ENCODE results near the gene NISCH.

NISCH gene

DNA sequence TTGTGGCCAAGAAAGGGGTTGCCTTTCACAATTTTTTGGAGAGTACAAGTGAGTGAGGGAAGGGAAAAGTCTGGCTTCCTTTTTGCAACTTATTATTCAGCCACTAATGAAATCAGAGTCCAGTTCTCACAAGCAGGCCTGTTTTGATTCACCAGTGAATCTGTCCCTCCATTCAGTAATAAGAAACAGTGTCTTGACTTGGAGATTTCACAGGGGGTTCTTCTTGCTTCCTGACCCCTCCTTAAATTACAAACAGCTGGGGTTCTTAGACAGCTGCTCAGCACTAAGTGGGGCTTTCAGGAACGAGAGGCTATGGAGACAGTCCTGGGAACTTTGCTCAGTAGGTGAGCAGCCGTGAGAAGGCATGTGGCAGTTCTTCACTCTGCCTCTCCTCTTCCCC lies 35.0 kb upstream of the NISCH start:
- POLR2A ChIA-PET (ENCODE audit: low non-redundant PET): no interaction called here
- TF ChIP-seq, protein P1, sequence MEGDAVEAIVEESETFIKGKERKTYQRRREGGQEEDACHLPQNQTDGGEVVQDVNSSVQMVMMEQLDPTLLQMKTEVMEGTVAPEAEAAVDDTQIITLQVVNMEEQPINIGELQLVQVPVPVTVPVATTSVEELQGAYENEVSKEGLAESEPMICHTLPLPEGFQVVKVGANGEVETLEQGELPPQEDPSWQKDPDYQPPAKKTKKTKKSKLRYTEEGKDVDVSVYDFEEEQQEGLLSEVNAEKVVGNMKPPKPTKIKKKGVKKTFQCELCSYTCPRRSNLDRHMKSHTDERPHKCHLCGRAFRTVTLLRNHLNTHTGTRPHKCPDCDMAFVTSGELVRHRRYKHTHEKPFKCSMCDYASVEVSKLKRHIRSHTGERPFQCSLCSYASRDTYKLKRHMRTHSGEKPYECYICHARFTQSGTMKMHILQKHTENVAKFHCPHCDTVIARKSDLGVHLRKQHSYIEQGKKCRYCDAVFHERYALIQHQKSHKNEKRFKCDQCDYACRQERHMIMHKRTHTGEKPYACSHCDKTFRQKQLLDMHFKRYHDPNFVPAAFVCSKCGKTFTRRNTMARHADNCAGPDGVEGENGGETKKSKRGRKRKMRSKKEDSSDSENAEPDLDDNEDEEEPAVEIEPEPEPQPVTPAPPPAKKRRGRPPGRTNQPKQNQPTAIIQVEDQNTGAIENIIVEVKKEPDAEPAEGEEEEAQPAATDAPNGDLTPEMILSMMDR (conservative IDR thresholded peaks at IDR 0.05; ENCODE audit: low read depth): no peak
- DNase-seq (ENCODE audit: low spot score): no peak
- CTCF ChIA-PET: no interaction called here
- H3K27ac ChIP-seq: no peak overlapping the region

- TF ChIP-seq, protein P1 (conservative IDR thresholded peaks at IDR 0.05; ENCODE audit: low read depth): no peak
- no peak for DNase-seq (ENCODE audit: low spot score)
- no peak overlapping the region for H3K27ac ChIP-seq
- CTCF ChIA-PET: no interaction called here
- POLR2A ChIA-PET (ENCODE audit: low non-redundant PET): no interaction called here
Measured at GRCh38 chr3:52422669-52423068, 32.7 kb upstream of the NISCH start.

- TF ChIP-seq, protein P1 (conservative IDR thresholded peaks at IDR 0.05; ENCODE audit: low read depth): no peak
- DNase-seq (ENCODE audit: low spot score): no peak
- H3K27ac ChIP-seq: no peak overlapping the region
- ChIA-PET CTCF (no interaction called here), POLR2A (ENCODE audit: low non-redundant PET) (no interaction called here)
Measured at GRCh38 chr3:52423173-52423572, 32.2 kb upstream of the NISCH start.

- CTCF ChIA-PET: interaction anchor here (0.6 to 2.2 kb wide), 6 partner anchors 16 to 1338 kb away, joined by 3 to 8 read pairs (median 3); no protein-coding TSS in a partner anchor
- POLR2A ChIA-PET (ENCODE audit: low non-redundant PET): no interaction called here
- TF ChIP-seq, protein P1 (conservative IDR thresholded peaks at IDR 0.05; ENCODE audit: low read depth): peak; percentile 79
- DNase-seq (ENCODE audit: low spot score): peak; percentile 38
- no peak overlapping the region for H3K27ac ChIP-seq
Measured at GRCh38 chr3:52428151-52429005, 27.0 kb upstream of the NISCH start.

- H3K27ac ChIP-seq: no peak overlapping the region
- ChIA-PET CTCF (interaction anchor here (0.6 to 2.2 kb wide), 3 partner anchors 17 to 293 kb away, joined by 3 to 8 read pairs (median 5); no protein-coding TSS in a partner anchor), POLR2A (ENCODE audit: low non-redundant PET) (no interaction called here)
- TF ChIP-seq, protein P1 (conservative IDR thresholded peaks at IDR 0.05; ENCODE audit: low read depth): no peak
- no peak for DNase-seq (ENCODE audit: low spot score)
Measured at GRCh38 chr3:52429031-52429430, 26.4 kb upstream of the NISCH start.

DNA sequence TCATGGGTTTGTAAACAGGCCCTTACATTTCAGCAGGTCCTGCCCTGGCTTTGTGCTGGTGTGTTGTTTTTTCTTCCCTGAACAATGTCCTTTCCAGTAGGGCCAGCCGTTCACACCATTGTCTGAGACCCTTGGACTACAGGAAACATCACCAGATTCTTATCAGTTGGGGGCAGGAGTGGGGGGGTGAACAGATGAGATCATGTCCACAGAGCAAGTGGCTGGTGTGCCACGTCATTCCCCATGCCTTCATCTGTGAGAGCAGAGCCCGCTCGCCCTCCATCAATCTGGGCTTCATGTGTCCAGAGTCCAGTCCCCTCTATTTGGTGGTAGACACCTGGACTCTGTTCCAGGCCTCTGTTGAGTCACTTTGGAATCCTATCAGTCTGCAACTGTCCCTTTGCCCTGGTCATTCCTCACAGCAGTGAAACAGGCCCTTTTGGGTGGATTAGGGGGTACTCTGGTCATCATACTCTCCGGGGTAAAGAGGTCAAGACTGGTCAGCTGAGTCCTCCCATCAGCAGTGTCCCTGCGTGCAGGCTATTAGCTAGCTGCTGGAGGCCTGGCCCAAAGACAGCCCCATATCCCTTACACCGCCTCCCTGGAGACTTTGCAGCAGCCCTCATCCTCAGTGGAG lies 25.5 kb upstream of the NISCH start:
- ChIA-PET CTCF (interaction anchor here (0.6 to 2.2 kb wide), 2 partner anchors 16 to 294 kb away, joined by 5 to 8 read pairs; no protein-coding TSS in a partner anchor), POLR2A (ENCODE audit: low non-redundant PET) (no interaction called here)
- H3K27ac ChIP-seq: no peak overlapping the region
- DNase-seq (ENCODE audit: low spot score): no peak
- TF ChIP-seq, protein P1 (conservative IDR thresholded peaks at IDR 0.05; ENCODE audit: low read depth): no peak

Data from RWPE1 (cell line).